Vagina (tissue), 2 donors: ENCODE measurements around the gene ARSJ.

Source experiments
- CTCF ChIP-seq, 3 experiments: fragments of 450-650 bp in 2 of 3; fragments of 200-600 bp in 1 of 3; sonication (generic) in 1 of 3; IDR thresholded peaks; one replicate each; pipeline ENCODE4 v1.5.1; 2017 to 2019; ENCODE audit warnings: antibody characterized with exemption in 3 of 3, mild to moderate bottlenecking in 2 of 3, moderate library complexity in 2 of 3
- POLR2A ChIP-seq, 2 donors: fragments of 450-650 bp; IDR thresholded peaks; one replicate each; pipeline ENCODE4 v1.6.1; 2017; ENCODE audit warnings: antibody characterized with exemption in 2 of 2, mild to moderate bottlenecking in 2 of 2, moderate library complexity in 2 of 2

GRCh38 chr4:114027596-114027995 lies 48.1 kb upstream of the ARSJ start:
- TF ChIP-seq POLR2A (IDR thresholded peaks at IDR 0.05) (no peak), CTCF (IDR thresholded peaks at IDR 0.05) (no peak)
